Measurements from ENCODE around the gene JCHAIN.

Gene JCHAIN

GRCh38 chr4:70681704-70682103, 15.4 kb upstream of the JCHAIN start:
- Histone ChIP-seq H3K14ac (ENCODE audit: low read length) (no peak overlapping the region), H3K36me3 (replicated peaks in 1 of 2; ENCODE audit: control insufficient read depth in 2 of 2, insufficient read depth in 2 of 2, low read length in 2 of 2) (no peaks in the 10 kb centered on the region), H2BK5ac (ENCODE audit: low read length) (no peak overlapping the region), H2BK12ac (ENCODE audit: low read length) (no peak overlapping the region), H3K27me3 (ENCODE audit: control insufficient read depth in 3 of 3, insufficient read depth in 3 of 3, low read depth in 1 of 3, low read length in 3 of 3) (no peaks in the 10 kb centered on the region), H3K4ac (ENCODE audit: low read length) (no peak overlapping the region), H3K18ac (ENCODE audit: low read length) (no peak overlapping the region), H4K91ac (ENCODE audit: low read depth, low read length, poor library complexity) (no peak overlapping the region), H2AFZ (ENCODE audit: low read length) (no peak overlapping the region), H3K23ac (ENCODE audit: low read depth, low read length, poor library complexity) (no peak overlapping the region), H2BK15ac (ENCODE audit: low read length) (no peak overlapping the region), H3K4me2 (ENCODE audit: insufficient read depth, low read length, poor library complexity, severe bottlenecking) (no peak overlapping the region), H4K8ac (ENCODE audit: low read depth, low read length) (no peak overlapping the region), H3K79me1 (ENCODE audit: low read depth, low read length) (no peaks in the 10 kb centered on the region), H2BK120ac (ENCODE audit: low read depth, low read length) (no peak overlapping the region), H3K4me3 (ENCODE audit: low read length in 2 of 2) (no peak overlapping the region), H3K9me3 (replicated peaks in 1 of 2; ENCODE audit: control insufficient read depth in 2 of 2, insufficient read depth in 1 of 2, low read depth in 1 of 2, low read length in 2 of 2) (no peaks in the 10 kb centered on the region), H3K27ac (replicated peaks; ENCODE audit: low read length) (no peak overlapping the region), H3K4me1 (ENCODE audit: control insufficient read depth in 2 of 2, insufficient read depth in 1 of 2, low read depth in 1 of 2, low read length in 2 of 2) (no peaks in the 10 kb centered on the region), H2AK5ac (ENCODE audit: low read depth, low read length) (no peak overlapping the region), H3K9ac (ENCODE audit: low read depth, low read length, poor library complexity) (no peak overlapping the region)
- no peak for DNase-seq (ENCODE audit: low spot score)

- H3K9ac ChIP-seq (ENCODE audit: low read depth, low read length, poor library complexity): no peak overlapping the region
- no peak overlapping the region for H2BK15ac ChIP-seq (ENCODE audit: low read length)
- no peak overlapping the region for H2BK5ac ChIP-seq (ENCODE audit: low read length)
- no peak overlapping the region for H3K4me3 ChIP-seq (ENCODE audit: low read length in 2 of 2)
- H3K4ac ChIP-seq (ENCODE audit: low read length): no peak overlapping the region
- no peak overlapping the region for H3K27ac ChIP-seq (replicated peaks; ENCODE audit: low read length)
- no peak overlapping the region for H3K18ac ChIP-seq (ENCODE audit: low read length)
- no peak overlapping the region for H2AK5ac ChIP-seq (ENCODE audit: low read depth, low read length)
- H3K23ac ChIP-seq (ENCODE audit: low read depth, low read length, poor library complexity): no peak overlapping the region
- H2AFZ ChIP-seq (ENCODE audit: low read length): no peak overlapping the region
- H3K27me3 ChIP-seq (ENCODE audit: control insufficient read depth in 3 of 3, insufficient read depth in 3 of 3, low read depth in 1 of 3, low read length in 3 of 3): no peaks in the 10 kb centered on the region
- no peaks in the 10 kb centered on the region for H3K79me1 ChIP-seq (ENCODE audit: low read depth, low read length)
- no peaks in the 10 kb centered on the region for H3K36me3 ChIP-seq (replicated peaks in 1 of 2; ENCODE audit: control insufficient read depth in 2 of 2, insufficient read depth in 2 of 2, low read length in 2 of 2)
- H3K14ac ChIP-seq (ENCODE audit: low read length): no peak overlapping the region
- H3K4me1 ChIP-seq (ENCODE audit: control insufficient read depth in 2 of 2, insufficient read depth in 1 of 2, low read depth in 1 of 2, low read length in 2 of 2): no peaks in the 10 kb centered on the region
- no peak for DNase-seq (ENCODE audit: low spot score)
- no peak overlapping the region for H4K91ac ChIP-seq (ENCODE audit: low read depth, low read length, poor library complexity)
- H3K9me3 ChIP-seq (replicated peaks in 1 of 2; ENCODE audit: control insufficient read depth in 2 of 2, insufficient read depth in 1 of 2, low read depth in 1 of 2, low read length in 2 of 2): no peaks in the 10 kb centered on the region
- no peak overlapping the region for H3K4me2 ChIP-seq (ENCODE audit: insufficient read depth, low read length, poor library complexity, severe bottlenecking)
- no peak overlapping the region for H2BK12ac ChIP-seq (ENCODE audit: low read length)
- no peak overlapping the region for H4K8ac ChIP-seq (ENCODE audit: low read depth, low read length)
- H2BK120ac ChIP-seq (ENCODE audit: low read depth, low read length): no peak overlapping the region
Observed at GRCh38 chr4:70680934-70681333, 14.6 kb upstream of the JCHAIN start.

- no peak overlapping the region for H3K4me3 ChIP-seq (ENCODE audit: low read length in 2 of 2)
Observed at GRCh38 chr4:70678383-70678999, 12.2 kb upstream of the JCHAIN start.

GRCh38 chr4:70676554-70677090, 10.3 kb upstream of the JCHAIN start:
- no peak overlapping the region for H2BK5ac ChIP-seq (ENCODE audit: low read length)
- H3K9me3 ChIP-seq (replicated peaks in 1 of 2; ENCODE audit: control insufficient read depth in 2 of 2, insufficient read depth in 1 of 2, low read depth in 1 of 2, low read length in 2 of 2): no peaks in the 10 kb centered on the region
- H3K23ac ChIP-seq (ENCODE audit: low read depth, low read length, poor library complexity): no peak overlapping the region
- no peak overlapping the region for H2BK120ac ChIP-seq (ENCODE audit: low read depth, low read length)
- no peak for DNase-seq (ENCODE audit: low spot score)
- H3K4me2 ChIP-seq (ENCODE audit: insufficient read depth, low read length, poor library complexity, severe bottlenecking): no peak overlapping the region
- no peaks in the 10 kb centered on the region for H3K4me1 ChIP-seq (ENCODE audit: control insufficient read depth in 2 of 2, insufficient read depth in 1 of 2, low read depth in 1 of 2, low read length in 2 of 2)
- H3K14ac ChIP-seq (ENCODE audit: low read length): no peak overlapping the region
- no peak overlapping the region for H2BK12ac ChIP-seq (ENCODE audit: low read length)
- no peak overlapping the region for H3K4ac ChIP-seq (ENCODE audit: low read length)
- no peaks in the 10 kb centered on the region for H3K79me1 ChIP-seq (ENCODE audit: low read depth, low read length)
- no peak overlapping the region for H3K9ac ChIP-seq (ENCODE audit: low read depth, low read length, poor library complexity)
- H4K8ac ChIP-seq (ENCODE audit: low read depth, low read length): no peak overlapping the region
- no CpG with 5 or more reads among the region's 6 CpGs for WGBS, 2 donors (ENCODE audit: extremely low coverage in 2 of 2, insufficient read length in 2 of 2, insufficient replicate concordance in 1 of 2)
- H2AK5ac ChIP-seq (ENCODE audit: low read depth, low read length): no peak overlapping the region
- H4K91ac ChIP-seq (ENCODE audit: low read depth, low read length, poor library complexity): no peak overlapping the region
- no peak overlapping the region for H3K18ac ChIP-seq (ENCODE audit: low read length)
- no peak overlapping the region for H2AFZ ChIP-seq (ENCODE audit: low read length)
- no peak overlapping the region for H3K4me3 ChIP-seq (ENCODE audit: low read length in 2 of 2)
- H3K36me3 ChIP-seq (replicated peaks in 1 of 2; ENCODE audit: control insufficient read depth in 2 of 2, insufficient read depth in 2 of 2, low read length in 2 of 2): no peaks in the 10 kb centered on the region
- peaks cover 0 to 19% (median 0%) of the 10 kb centered on the region in 3 experiments for H3K27me3 ChIP-seq (ENCODE audit: control insufficient read depth in 3 of 3, insufficient read depth in 3 of 3, low read depth in 1 of 3, low read length in 3 of 3)
- H2BK15ac ChIP-seq (ENCODE audit: low read length): no peak overlapping the region
- no peak overlapping the region for H3K27ac ChIP-seq (replicated peaks; ENCODE audit: low read length)

More at GRCh38 chr4:70678383-70678999, 12.2 kb upstream of the JCHAIN start:
- H3K36me3 ChIP-seq (replicated peaks in 1 of 2; ENCODE audit: control insufficient read depth in 2 of 2, insufficient read depth in 2 of 2, low read length in 2 of 2): no peaks in the 10 kb centered on the region
- no peak overlapping the region for H2BK5ac ChIP-seq (ENCODE audit: low read length)
- no peak overlapping the region for H3K9ac ChIP-seq (ENCODE audit: low read depth, low read length, poor library complexity)
- no peak overlapping the region for H2BK15ac ChIP-seq (ENCODE audit: low read length)
- H3K18ac ChIP-seq (ENCODE audit: low read length): no peak overlapping the region
- no peak overlapping the region for H3K27ac ChIP-seq (replicated peaks; ENCODE audit: low read length)
- no peak overlapping the region for H2AK5ac ChIP-seq (ENCODE audit: low read depth, low read length)
- DNase-seq (ENCODE audit: low spot score): no peak
- H3K4me2 ChIP-seq (ENCODE audit: insufficient read depth, low read length, poor library complexity, severe bottlenecking): no peak overlapping the region
- H3K79me1 ChIP-seq (ENCODE audit: low read depth, low read length): no peaks in the 10 kb centered on the region
- no peak overlapping the region for H3K4ac ChIP-seq (ENCODE audit: low read length)
- peaks cover 0 to 19% (median 0%) of the 10 kb centered on the region in 3 experiments for H3K27me3 ChIP-seq (ENCODE audit: control insufficient read depth in 3 of 3, insufficient read depth in 3 of 3, low read depth in 1 of 3, low read length in 3 of 3)
- H4K91ac ChIP-seq (ENCODE audit: low read depth, low read length, poor library complexity): no peak overlapping the region
- H3K14ac ChIP-seq (ENCODE audit: low read length): no peak overlapping the region
- H2AFZ ChIP-seq (ENCODE audit: low read length): no peak overlapping the region
- H2BK12ac ChIP-seq (ENCODE audit: low read length): no peak overlapping the region
- WGBS, 2 donors (ENCODE audit: extremely low coverage in 2 of 2, insufficient read length in 2 of 2, insufficient replicate concordance in 1 of 2): 100% methylated on average over 1 of the region's 1 CpG
- H4K8ac ChIP-seq (ENCODE audit: low read depth, low read length): no peak overlapping the region
- no peak overlapping the region for H2BK120ac ChIP-seq (ENCODE audit: low read depth, low read length)
- no peak overlapping the region for H3K23ac ChIP-seq (ENCODE audit: low read depth, low read length, poor library complexity)
- no peaks in the 10 kb centered on the region for H3K4me1 ChIP-seq (ENCODE audit: control insufficient read depth in 2 of 2, insufficient read depth in 1 of 2, low read depth in 1 of 2, low read length in 2 of 2)
- H3K9me3 ChIP-seq (replicated peaks in 1 of 2; ENCODE audit: control insufficient read depth in 2 of 2, insufficient read depth in 1 of 2, low read depth in 1 of 2, low read length in 2 of 2): no peaks in the 10 kb centered on the region

Data from neuronal stem cell (in vitro differentiated cells).